HG03378 (cell line): Measurements from ENCODE around the gene SEPTIN10.
A peak's percentile ranks its signal among the peaks of the same experiment; 100 is the strongest.
"Not testable (repeated sequence)": the region's sequence is repeated elsewhere in the genome, so short reads cannot be mapped to it uniquely, and the experiment has no call there.

Experiments
- ATAC-seq: cut with Tn5 transposase; IDR thresholded peaks from one replicate; pipeline ENCODE4 v1.9.1; 2021; ENCODE audit warnings: mild to moderate bottlenecking, moderate library complexity; ENCODE audit not compliant: unreplicated experiment

The SEPTIN10 gene

DNA sequence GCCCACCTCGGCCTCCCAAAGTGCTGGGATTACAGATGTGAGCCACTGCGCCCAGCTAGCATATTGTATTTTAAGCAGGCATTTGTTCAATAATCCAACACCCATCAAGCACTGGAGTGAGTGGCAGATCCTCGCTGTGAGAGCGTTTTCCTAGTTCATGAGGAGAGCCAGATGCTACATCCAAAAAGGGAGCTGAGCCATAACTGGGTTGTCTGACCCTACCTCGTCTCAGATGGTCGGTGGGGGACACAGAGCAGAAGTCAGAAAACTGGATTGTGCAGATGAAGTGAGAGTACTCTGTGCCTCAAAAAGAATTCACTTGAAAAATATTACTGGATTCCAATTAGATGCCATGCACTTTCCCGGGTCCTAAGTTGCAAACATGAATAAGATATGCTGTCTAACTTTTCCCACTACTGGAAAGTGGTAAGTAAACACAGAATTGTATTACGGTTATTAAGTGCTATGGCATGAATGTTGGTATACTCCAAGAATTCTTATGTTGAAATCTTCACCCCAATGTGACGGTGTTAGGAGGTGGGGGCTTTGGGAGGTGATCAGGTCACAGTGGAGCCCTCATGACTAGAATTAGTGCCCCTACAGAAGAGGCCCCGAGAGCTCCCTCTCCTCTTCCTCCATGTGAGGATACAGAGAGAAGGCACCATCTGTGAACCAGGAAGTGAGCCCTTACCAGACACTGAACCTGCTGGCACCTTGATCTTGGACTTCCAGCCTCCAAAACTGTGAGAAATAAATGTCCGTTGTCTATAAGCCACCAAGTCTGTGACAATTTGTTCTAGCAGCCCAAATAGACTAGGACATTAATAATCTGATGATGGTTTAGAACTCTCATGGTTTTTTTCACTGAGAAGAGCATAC is 21.9 kb upstream of the SEPTIN10 start:
- no peak for ATAC-seq

DNA sequence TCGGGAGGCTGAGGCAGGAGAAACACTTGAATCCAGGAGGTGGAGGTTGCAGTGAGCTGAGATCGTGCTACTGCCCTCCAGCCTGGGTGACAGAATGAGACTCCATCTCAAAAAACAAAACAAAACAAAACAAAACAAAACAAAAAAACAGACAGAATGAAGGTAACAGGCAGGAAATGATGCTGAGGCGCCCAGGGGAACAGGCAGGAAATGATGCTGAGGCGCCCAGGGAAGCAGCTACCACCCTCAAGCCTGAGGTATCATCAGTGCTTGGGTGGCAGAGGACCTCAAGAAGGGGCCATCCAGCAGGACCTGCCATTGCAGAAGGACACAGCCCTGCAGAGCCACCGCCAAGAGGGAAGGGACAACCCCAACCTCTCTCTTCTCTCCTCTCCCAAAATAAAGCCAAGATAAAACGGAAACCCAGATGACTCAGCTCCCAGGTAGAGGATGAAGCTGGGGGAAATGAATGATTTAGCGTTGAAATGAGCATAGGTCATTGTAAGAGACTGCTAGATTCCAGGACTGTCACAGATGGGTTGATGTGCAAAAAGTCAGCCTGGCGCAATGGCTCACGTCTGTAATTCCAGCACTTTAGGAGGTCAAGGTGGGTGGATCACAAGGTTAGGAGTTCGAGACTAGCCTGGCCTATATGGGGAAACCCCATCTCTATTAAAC is 19.7 kb upstream of the SEPTIN10 start:
- ATAC-seq = no peak

DNA sequence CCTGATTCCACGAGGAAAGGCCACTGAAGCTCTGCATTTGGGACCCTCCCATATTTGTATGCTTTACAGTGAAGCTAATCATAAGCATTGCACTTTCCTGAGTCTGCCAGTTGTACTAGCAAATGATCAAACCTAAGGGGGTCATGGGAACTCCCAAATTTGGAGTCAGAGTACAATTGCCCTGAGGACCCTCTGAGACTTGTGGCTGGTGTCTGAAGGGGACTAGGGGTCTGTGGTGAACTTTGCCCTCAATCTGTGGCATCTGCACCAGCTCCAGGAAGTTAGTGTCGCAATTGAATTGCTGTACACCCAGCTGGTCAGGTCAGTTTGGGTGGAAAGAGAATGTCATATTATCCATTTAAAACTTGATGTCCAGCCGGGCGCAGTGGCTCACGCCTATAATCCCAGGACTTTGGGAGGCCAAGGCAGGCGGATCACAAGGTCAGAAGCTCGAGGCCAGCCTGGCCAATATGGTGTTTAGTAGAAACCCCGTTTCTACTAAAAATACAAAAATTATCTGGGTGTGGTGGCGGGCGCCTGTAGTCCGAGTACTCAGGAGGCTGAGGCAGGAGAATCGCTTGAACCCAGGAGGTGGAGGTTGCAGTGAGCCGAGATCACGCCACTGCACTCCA is 18.5 kb upstream of the SEPTIN10 start:
- ATAC-seq = no peak

DNA sequence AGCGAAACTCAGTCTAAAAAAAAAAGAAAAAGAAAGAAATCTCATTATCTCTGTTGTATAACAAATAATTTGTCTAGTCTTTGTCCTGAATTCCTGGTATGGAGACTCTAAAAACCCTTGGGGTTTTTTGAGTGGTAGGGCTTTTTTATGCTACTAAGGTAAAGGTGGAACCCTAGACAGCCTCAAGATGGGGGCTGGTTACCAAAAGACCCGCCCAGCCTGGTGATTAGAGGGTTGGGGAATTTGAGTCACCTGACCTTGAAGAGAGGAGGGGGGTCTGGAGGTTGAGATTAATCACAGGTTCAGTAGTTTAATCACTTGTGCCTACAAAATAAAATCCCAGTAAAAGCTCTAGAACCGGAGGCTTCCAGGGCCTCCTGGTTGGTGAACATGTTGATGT is 18.0 kb upstream of the SEPTIN10 start:
- ATAC-seq = no peak

DNA sequence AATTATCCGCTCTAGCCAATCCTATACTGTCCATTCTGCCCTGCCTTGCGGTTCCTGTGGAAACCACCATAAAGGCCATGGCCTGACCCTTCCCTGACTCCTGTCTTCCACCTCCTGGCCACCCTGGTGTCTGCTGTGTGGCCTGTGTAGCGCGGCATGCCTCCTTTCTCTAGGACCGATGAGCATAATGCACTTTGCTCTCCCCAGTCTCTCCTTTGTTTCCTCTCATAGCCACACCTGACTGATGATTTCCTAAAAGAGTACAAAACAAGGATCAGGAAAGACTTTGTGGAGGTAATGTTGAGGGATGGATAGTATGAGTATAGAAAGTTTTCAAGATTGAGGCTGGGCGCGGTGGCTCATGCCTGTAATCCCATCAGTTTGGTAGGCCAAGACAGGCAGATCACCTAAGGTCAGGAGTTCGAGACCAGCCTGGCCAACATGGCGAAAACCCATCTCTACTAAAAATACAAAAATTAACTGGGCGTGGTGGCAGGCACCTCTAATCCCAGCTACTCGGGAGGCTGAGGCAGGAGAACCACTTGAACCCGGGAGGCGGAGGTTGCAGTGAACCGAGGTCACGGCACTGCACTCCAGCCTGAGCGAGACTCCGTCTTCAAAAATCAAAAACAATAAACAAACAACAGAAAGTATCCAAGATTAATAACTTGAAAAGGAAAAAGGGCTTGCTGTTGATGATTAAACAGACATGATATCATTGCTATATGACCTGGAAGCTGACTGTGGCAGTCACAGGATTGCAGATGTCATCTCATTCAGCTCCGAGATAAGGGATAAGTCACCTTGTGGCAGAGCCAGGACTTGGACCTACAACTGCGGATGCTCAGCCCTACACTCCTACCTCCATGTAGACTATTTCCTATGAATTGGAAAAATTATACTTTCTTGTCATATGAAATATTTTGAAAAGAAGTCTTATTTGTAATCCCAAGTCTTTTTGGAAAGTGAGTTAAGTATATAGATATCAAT is 17.0 kb upstream of the SEPTIN10 start:
- no peak for ATAC-seq

DNA sequence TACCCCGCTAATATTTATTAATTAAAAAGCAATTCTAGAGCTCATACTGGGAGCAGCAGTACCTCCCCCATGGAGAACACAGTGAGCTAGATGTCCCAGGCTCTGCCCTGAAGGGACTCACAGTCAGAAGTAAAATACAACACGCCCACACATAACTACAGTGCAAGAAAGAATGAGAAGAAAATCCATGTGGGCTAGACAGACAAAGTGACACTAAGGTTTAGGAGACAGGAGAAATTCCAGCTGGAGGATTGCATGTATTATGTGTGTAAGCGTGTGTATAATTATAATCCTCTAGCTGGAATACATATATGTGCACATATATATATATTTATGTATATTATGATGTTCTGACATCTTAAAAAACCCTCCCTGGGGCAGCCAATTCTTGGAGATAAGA is 16.1 kb upstream of the SEPTIN10 start:
- no peak for ATAC-seq

DNA sequence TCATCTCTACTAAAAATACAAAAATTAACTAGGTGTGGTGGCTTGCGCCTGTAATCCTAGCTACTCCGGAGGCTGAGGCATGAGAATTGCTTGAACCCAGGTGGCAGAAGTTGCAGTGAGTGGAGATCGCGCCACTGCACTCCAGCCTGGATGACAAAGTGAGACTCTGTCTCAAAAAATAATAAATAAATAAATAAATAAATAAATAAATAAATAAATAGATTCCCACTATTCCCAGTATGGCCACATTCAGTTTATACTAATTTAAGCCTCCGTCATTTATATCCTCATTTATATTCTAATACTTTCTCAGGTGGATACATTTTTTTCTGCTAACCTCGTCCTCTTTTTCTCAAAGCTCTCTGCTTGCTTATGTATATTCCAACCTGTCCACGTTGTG is 14.6 kb upstream of the SEPTIN10 start:
- not testable (repeated sequence) for ATAC-seq

DNA sequence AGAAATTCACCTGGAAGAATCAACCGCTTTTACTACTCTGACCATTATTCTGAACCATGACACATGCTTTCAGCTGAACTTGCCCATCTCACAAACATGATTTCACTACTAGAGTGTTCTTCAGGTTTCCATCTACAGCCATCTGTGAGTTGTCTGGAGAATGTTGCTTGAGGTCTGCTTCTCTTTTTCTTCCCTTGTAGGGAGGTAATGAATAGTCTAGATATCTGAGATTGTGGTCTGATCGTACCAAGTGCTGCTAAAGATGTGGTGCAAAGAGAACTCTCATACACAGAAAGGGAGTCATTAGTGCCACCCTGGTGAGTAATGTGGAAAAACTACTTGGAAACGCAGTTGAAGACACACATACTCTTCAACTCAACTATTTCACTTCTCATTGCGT is 10.6 kb upstream of the SEPTIN10 start:
- ATAC-seq = no peak

DNA sequence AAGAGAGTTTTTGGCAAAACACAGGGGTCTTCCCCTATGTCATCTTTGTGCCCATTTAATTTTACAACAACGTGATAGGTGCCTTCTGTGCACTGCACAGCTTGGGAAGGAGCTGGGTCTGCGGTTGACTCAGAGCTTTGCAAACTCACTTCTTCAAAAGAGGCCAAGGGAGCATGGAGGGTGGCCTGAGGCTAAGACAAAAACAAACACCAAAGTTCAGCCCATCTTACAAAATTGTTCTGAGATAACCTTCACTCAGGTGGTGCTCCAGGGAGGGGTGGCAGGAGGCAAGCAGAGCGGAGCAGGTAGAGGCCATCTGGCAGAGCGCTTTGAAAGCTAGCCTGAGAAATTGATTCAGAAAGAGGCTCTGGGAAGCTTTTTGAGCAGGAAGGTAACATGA is 10.2 kb upstream of the SEPTIN10 start:
- ATAC-seq = no peak

DNA sequence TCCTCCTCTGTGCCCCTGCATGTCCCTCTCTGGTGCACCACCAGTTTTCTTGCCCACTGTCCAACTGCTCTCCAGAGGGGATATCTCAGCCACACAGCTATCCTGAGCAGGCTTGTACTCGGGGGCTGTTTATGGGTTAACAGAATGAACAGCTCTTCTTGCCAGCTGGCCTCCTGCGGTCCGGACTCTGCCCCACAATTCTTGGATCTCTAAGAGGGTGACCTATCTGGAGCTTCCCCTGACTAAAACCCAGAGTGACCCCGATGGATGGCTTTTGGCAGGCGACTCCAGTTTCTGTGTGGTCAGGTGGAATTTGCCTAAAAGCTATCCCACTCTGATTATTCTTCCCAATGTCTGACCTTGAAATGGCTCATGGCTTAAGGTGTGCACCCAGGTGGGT is 9.5 kb upstream of the SEPTIN10 start:
- no peak for ATAC-seq

DNA sequence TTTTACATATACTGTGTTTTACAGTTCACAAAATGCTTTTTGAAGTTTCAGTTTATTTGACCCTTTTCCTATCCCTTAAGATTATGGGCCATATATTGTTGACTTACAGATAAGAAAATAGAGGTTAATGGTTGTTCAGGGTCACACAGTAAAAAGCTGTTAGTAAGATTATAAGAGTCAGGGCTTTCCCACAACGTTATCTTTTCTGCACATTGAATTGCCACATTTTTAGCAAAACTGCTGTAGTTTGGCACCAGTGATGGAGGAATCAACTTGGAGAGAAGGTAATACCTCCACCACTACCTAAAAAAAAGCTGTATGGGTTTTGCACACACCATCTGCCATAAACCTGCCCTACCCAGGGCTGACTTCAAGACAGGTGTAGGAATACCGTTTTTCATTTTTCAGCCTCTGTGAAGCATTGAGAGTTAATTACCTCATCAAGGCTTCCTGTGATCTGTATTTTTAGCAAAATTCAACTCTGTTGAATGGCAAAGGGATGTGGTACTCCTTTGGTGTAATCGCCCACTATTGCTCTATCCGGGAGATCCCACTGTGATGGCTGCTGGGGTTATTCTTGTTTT is 5.4 kb upstream of the SEPTIN10 start:
- ATAC-seq = no peak

DNA sequence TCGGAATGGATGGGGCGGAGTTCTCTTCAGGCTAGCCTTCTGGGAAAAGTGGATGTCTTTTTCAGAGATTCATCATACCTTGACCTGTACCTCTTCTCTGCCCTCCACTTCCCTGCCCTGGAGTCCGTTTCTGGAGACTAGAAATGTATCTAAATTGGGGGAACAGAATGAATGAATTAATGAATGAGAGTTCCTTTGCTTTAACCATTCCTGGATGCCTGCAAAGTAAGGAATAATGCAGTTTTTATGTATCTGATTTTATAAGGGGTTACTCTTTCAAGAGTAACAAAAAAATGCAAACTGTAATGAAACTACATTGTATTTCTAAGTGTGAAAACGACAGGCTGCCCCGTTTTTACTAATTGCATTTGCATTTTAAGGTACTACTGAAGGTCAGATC is 2.4 kb upstream of the SEPTIN10 start:
- ATAC-seq = no peak

DNA sequence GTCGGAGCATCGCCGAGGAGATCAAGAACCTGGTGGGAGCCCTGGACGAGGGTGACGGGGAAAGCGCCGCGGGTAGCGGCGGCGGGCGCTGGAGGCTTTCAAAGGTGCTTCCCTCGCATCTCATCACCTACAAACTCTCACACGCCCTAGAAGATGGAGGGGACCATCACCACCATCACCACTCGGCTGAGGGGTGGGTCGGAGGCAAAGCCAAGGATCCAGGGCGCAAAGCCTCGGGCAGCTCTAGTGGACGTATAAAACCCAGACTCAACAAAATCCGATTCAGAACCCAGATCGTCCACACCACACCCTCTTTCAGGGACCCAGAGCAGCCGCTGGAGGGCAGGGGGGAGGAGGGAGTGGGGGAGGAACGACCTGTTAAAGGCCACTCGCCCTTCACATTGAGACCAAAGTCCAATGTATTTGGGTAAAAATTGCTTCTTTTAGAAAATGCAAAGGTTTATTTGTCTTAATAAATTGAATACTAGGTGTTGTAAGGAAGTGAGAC is 1.9 kb upstream of the SEPTIN10 start:
- no peak for ATAC-seq

DNA sequence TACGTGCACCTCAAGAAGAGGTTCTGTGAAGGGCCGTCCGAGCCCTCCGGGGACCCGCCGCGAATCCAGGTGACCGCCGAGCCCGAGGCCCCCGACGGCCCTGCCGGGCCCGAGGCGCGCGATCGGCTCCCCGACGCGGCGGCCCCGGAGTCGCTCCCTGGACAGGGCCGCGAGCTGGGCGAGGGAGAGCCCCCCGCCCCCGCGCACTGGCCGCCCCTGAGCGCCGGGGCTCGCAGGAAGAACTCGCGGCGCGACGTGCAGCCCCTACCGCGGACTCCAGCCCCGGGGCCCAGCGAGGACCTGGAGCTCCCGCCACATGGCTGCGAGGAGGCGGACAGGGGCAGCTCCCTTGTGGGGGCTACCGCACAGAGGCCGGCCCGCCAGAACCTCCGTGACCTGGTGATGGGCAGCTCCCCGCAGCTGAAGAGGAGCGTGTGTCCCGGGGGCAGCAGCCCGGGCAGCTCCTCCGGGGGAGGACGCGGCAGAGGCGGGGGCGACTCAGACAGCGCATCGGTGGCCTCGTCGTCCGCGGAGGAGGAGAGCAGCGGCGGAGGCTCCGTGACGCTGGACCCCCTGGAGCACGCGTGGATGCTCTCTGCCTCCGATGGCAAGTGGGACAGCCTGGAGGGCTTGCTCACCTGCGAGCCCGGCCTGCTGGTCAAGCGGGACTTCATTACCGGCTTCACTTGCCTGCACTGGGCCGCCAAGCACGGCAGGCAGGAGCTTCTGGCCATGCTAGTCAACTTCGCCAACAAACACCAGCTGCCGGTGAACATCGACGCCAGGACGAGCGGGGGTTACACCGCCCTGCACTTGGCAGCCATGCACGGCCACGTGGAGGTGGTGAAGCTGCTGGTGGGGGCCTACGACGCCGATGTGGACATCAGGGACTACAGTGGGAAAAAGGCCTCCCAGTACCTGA is 1.2 kb upstream of the SEPTIN10 start:
- ATAC-seq = no peak

DNA sequence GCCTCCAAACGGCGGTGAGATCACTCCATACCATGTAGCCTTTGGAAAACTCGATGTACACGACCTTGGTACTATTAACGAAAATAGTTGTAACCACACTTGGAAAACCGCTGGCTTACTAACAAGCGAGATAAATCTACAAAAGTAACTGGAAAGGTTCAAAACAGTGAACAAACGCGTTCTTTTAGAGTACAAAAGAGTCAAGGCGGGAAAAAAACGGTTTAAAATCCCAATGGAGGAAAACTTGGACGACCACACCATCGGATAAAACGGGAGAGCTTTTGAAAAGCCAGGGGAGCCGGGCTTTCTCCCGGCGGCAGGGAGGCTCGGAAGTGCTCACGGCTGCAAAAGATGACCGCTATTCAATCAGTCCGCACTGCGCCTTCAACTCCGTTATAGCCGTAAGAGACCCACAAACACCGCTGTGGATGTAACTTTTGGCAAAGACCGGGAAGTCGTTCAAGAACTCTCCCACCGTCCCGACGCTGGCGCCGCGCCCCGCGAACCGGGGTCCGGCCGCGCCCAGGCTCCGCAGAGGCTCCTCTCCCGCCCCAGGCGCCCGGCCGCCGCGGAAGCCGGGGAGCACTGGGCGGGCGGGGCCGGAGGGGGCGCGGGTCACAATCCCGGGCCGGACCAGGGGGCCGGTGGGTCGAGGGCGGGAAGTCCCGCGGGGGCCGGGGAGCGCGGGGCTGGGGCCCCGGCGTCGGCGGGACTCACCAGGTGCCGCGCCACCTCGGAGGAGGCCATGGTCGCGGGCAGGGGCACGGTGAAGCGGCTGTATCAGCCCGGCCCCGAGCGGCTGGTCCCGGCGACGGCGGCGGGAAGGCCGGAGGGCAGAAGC is 465 bp downstream of the SEPTIN10 start:
- ATAC-seq = peak; percentile 18

DNA sequence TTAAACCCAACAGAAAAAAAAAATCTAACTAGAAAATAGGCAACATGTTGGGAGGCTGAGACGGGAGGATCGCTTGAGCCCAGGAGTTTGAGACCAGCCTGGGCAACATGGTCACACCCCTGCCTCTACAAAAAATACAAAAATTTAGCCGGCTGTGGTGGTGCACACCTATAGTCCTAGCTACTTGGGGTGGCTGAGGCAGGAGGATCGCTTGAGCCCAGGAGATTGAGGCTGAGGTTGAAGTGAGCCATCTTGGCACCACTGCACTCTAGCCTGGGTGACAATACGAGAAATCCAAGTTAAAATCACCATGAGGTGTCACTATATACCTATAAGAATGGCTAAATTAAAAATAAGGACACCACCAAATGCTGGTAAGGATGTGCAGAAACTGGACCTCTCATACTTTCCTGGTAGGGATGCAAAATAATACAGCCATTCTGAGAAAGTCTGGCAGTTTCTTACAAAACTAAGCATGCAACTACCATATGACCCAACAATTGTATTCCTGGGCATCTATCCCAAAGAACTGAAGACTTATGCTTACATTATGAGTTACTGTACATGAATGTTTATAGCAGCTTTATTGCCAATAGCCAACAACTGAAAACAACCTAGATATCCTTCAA is 2.2 kb downstream of the SEPTIN10 start:
- no peak for ATAC-seq

DNA sequence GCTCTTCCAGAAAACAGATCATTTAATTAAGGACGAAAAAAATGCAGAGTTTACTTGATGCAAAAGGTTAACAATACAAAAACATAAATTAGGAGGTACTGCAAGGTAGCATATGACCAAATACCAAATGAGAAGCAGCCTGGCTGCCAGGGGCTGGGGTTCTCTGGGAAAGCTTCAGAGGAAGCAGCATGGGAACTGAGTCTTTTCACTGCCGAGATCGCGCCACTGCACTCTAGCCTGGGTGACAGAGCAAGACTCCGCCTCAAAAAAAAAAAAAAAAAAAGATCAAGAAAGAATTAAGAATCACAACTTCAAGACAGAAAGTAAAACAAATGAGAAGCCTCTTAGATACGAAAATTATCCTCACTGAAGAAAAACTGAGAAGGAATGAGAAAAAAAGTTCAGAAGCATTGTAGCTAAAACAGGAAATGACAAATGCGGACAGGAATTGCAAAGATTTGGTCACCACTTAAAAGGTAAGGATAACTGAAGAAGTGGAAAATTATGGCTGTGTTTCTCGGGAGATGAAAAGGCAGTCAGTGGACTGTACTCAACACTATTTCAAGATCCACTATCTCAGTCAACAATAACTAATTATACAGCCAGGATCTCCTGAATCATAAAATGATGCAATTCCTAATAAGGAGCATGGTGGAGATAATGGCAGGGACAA is 4.3 kb downstream of the SEPTIN10 start:
- no peak for ATAC-seq
